H1 (cell line): Measurements from ENCODE around the gene INSM1. TPM values are rescaled to one million over a fixed set of nuclear protein-coding genes. Genes with fewer than 3 reads are reported as not detected.

Source experiments
- CEBPB ChIP-seq: IDR thresholded peaks from 2 replicates; pipeline ENCODE4 v1.6.1; 2012; ENCODE audit warnings: low read depth, low read length
- CTCF ChIP-seq, 3 experiments: IDR thresholded peaks; 1 replicate in 2 of 3; 2 replicates in 1 of 3; pipeline versions ENCODE4 v1.5.1 to v1.6.1; 2011; ENCODE audit warnings: low read length in 3 of 3, mild to moderate bottlenecking in 3 of 3, inconsistent platforms in 2 of 3, low read depth in 1 of 3, moderate library complexity in 1 of 3; ENCODE audit not compliant: insufficient read depth in 1 of 3; ENCODE audit errors: control extremely low read depth in 1 of 3
- RFX5 ChIP-seq: IDR thresholded peaks from 2 replicates; pipeline ENCODE4 v1.6.1; 2011; ENCODE audit warnings: low read depth, low read length, improper control_type of control experiment, borderline replicate concordance
- SIN3A ChIP-seq, 2 experiments: IDR thresholded peaks in 1 of 2; conservative IDR thresholded peaks in 1 of 2; 2 replicates each; pipeline ENCODE4 v1.6.1; 2011 to 2012; ENCODE audit warnings: low read length in 2 of 2, improper control_type of control experiment in 1 of 2, low read depth in 1 of 2, mild to moderate bottlenecking in 1 of 2
- SRF ChIP-seq: IDR thresholded peaks from 2 replicates; pipeline ENCODE4 v1.6.1; 2011; ENCODE audit warnings: mild to moderate bottlenecking, low read depth, low read length, moderate library complexity
- ZNF274 ChIP-seq: IDR thresholded peaks from 2 replicates; pipeline ENCODE4 v1.7.0; 2012; ENCODE audit warnings: low read length, borderline replicate concordance; ENCODE audit errors: extremely low read depth
- polyA plus RNA-seq, 7 experiments: library from polyadenylated mRNA; depleted of rRNA in 3 of 7; stranded (reverse) in 5 of 7; unstranded in 2 of 7; fragments of >200 nt in 5 of 7; fragments of 200-250 nt in 2 of 7; gene quantifications; 1 replicate in 5 of 7; 2 replicates in 1 of 7; 4 replicates in 1 of 7; pipeline versions ENCODE4 v1.2.1 to v1.2.3, GENCODE V29; 2011 to 2013; ENCODE audit warnings: missing spikeins in 2 of 7, mixed read lengths in 2 of 7
- total RNA-seq: library from RNA; stranded (reverse); fragmentation: NEBNext Ultra II Directional; extraction: Animal tissue kit (Norgen Biotek cat#: 25700); gene quantifications from 2 replicates; pipeline ENCODE4 v1.2.1, GENCODE V29; 2021

INSM1 gene
- total and polyA plus RNA-seq, 2 of the 8 experiments (the other 6 are each of a cell fraction or from before 2014, with no cell fraction given) = 0.86 to 2.5 TPM

- no peak for TF ChIP-seq CTCF (IDR thresholded peaks at IDR 0.05; ENCODE audit: control extremely low read depth in 1 of 3, insufficient read depth in 1 of 3, low read depth in 1 of 3, low read length in 3 of 3)
- no peak for TF ChIP-seq RFX5
- no peak for TF ChIP-seq ZNF274
- no peak for TF ChIP-seq SRF
- no peak for TF ChIP-seq SIN3A (conservative IDR thresholded peaks at IDR 0.05 in 1 of 2, IDR thresholded peaks at IDR 0.05 in 1 of 2; ENCODE audit: low read depth in 1 of 2, low read length in 2 of 2)
- no peak for TF ChIP-seq CEBPB
Measured at GRCh38 chr20:20417876-20418676, 50.2 kb downstream of the INSM1 start (continued).
